LNCaP clone FGC (cell line): Measurements from ENCODE around the gene NQO2.
A peak's percentile ranks its signal among the peaks of the same experiment; 100 is the strongest.
"Not testable (repeated sequence)": the region's sequence is repeated elsewhere in the genome, so short reads cannot be mapped to it uniquely, and the experiment has no call there.

Experiments used
- DNase-seq: peaks from one replicate; pipeline ENCODE4 v3.0.0-alpha.2; 2011; ENCODE audit warnings: low read depth
- H3K4me3 ChIP-seq: 2 replicates; pipeline ENCODE4 v1.5.1; 2011; ENCODE audit warnings: mild to moderate bottlenecking, low read depth, low read length, control low read depth
- CTCF ChIP-seq: IDR thresholded peaks from 2 replicates; pipeline ENCODE4 v1.5.1; 2012; ENCODE audit warnings: mild to moderate bottlenecking; ENCODE audit not compliant: control insufficient read depth, insufficient read depth; ENCODE audit errors: extremely low read depth

Gene NQO2

GRCh38 chr6:3058957-3059356 lies 59.3 kb downstream of the NQO2 start:
- TF ChIP-seq CTCF: no peak
- DNase-seq: no peak
- no peak overlapping the region for H3K4me3 ChIP-seq

- DNase-seq, H3K4me3 ChIP-seq: not testable (repeated sequence)
Measured at GRCh38 chr6:3060092-3060491, 60.4 kb downstream of the NQO2 start.

- DNase-seq: no peak
- TF ChIP-seq CTCF: no peak
- H3K4me3 ChIP-seq: no peak overlapping the region
Measured at GRCh38 chr6:3061501-3061941, 61.8 kb downstream of the NQO2 start.

DNA sequence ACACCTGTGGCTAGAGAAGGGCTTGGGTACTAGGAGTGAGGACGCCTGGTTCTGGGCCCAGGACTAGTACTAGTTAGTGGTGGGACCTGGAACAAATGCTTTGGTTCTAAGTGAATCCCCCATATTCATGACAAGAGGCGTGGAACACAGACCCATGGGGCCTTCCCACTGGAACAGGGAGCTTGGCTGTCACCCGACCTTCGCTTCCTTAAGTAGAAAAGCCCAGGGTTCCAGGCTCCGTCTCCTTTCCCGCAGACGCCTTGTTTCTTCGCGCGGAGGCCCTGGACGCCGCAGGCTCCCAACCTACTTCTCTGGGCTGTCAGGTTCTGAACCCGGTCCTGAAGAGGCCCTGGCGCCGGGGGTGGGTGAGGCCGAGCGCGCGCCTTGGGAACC lies 63.6 kb downstream of the NQO2 start:
- DNase-seq: not testable (repeated sequence)
- peak overlapping the region; percentile 55 for H3K4me3 ChIP-seq

DNA sequence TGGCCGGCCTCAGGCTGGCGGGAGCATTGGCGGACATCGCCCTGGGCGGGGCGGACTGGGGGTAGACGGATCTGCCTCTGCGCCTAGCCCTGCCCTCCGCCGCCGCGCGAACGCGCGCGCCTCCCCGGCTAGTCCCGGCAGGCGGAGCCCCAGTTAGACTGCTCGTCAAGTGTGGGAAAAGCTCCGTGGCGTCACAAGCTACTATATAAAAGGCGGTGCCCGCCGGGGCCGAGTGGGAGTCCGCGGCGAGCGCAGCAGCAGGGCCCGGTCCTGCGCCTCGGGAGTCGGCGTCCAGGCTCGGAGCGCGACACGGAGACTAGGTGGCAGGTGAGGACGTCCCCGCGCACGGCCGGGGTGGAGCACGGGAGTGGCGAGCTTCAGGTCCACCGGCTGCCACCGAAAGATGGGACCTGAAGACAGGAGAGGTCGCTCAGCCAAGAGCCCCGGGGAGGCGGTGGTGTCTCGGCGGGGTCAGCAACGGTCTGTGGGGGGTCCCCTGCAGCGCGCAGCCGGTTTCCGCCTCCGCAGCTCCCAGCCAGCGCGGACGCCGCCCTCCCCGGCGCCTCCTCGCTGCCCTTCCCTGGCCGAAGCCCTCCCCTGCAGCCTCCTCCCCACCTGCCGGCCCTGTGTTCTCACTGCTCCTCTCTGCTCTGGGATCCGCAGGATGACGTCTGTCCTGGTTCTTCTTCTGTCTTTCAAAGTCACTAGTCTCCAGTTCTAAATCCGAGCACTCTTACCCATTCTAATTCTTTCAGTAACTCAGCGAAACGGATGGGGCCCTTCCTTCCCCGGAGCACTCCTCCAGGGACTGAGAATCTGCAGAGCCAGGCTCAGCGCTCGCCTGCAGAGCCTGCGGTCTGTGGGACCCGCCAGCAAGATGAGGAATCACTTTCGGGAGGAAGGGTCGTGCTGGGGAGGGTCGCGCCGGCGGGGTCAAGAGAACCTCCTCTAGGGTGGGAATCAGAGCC lies 64.3 kb downstream of the NQO2 start:
- no peak for TF ChIP-seq CTCF
- peak; percentile 56 for DNase-seq

DNA sequence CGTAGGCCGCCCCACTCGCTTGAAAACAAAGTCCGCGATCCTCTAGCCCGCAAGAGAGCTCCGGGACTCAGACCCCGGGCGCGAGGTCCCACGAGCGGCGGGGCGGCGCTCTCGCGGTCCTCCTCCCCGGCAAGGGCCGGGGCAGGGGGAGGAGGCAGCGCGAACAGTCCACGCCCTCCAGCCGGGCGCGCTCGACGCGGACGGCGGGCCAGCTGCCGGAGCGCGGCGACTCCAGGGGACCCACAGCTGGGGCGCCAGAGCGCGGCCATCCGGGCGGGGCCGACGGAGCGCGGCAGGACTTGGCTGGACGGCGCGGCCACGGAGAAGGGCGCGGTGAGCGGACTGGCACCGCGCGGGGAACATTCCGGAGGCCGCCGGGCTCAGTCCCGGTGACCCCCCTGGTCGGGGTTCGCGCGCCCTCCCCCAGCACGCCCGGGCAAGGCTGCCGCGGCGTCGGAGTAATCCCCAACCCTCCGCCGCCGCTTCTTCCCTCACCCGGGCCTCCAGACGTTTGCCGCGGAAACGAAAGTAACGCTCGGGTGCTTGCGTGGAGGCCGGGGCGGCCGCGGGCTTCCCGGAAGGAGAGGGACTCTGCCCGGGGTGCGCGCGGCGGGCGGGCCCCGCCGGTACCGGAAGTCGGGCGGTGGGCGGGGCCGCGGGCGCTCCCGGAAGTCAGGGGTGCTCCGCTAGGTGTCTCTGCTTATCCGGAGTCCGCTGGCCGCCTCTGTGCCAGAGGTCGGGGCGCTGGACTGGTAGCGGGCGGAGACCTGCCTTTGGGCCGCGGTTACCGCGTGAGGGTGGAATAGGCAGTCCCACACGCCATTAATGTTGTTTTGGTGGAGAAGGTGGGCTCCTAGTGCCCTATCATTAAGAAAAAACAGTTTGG lies 68.9 kb downstream of the NQO2 start, which contains the start of gene RIPK1:
Gene RIPK1 (plus strand): TSS at position 166 of the 886 bp plus-strand sequence. CDS start 8,330 bp downstream, outside the sequence.
- peak; percentile 56 for TF ChIP-seq CTCF
- peak; percentile 62 for DNase-seq
- peak within 1 kb of the TSS; percentile 76 for H3K4me3 ChIP-seq

More for the DNA sequence above, 64.3 kb downstream of the NQO2 start:
- peak overlapping the region; percentile 55 for H3K4me3 ChIP-seq
